Natural killer cell (primary cell): ENCODE results near the gene SATB2. TPM values are rescaled to one million over a fixed set of nuclear protein-coding genes. Genes with fewer than 3 reads are reported as not detected.
A peak's percentile ranks its signal among the peaks of the same experiment; 100 is the strongest.

Source experiments
- ATAC-seq, 3 donors: fragments of 150-1000 bp in 2 of 3; fragments of 200-7000 bp in 1 of 3; cut with Tn5 transposase; 1 replicate in 1 of 3; 2 replicates in 2 of 3; pipeline ENCODE4 v1.10.0; 2021; ENCODE audit warnings: mild to moderate bottlenecking in 2 of 3, moderate library complexity in 2 of 3
- DNase-seq, 2 donors: peaks; one replicate each; pipeline versions ENCODE4 v3.0.0 to v3.0.0-alpha.2; 2013 to 2021; ENCODE audit warnings: mixed read lengths in 1 of 2
- H3K27ac ChIP-seq: one replicate; pipeline ENCODE4 v1.5.1; 2013; ENCODE audit warnings: mild to moderate bottlenecking, low read length
- H3K27me3 ChIP-seq: one replicate; pipeline ENCODE4 v1.6.1; 2013; ENCODE audit warnings: low read length; ENCODE audit not compliant: control insufficient read depth, insufficient read depth
- H3K36me3 ChIP-seq: one replicate; pipeline ENCODE4 v1.6.1; 2013; ENCODE audit warnings: low read length; ENCODE audit not compliant: control insufficient read depth, insufficient read depth
- H3K4me1 ChIP-seq: one replicate; pipeline ENCODE4 v1.6.1; 2013; ENCODE audit warnings: low read length; ENCODE audit not compliant: control insufficient read depth, insufficient read depth
- H3K4me3 ChIP-seq: one replicate; pipeline ENCODE4 v1.5.1; 2013; ENCODE audit warnings: low read length
- H3K9me3 ChIP-seq: one replicate; pipeline ENCODE4 v1.6.1; 2013; ENCODE audit warnings: low read length; ENCODE audit not compliant: control insufficient read depth, insufficient read depth
- H3K27ac Mint-ChIP-seq, 2 donors: one replicate each; pipeline ENCODE4 v1.8.0; 2022; ENCODE audit warnings: mild to moderate bottlenecking in 2 of 2, mixed read lengths in 2 of 2, moderate library complexity in 1 of 2
- H3K27me3 Mint-ChIP-seq, 2 donors: one replicate each; pipeline ENCODE4 v1.8.0; 2022; ENCODE audit warnings: low read depth in 2 of 2, mixed read lengths in 2 of 2
- H3K36me3 Mint-ChIP-seq: one replicate; pipeline ENCODE4 v1.8.0; 2022; ENCODE audit warnings: mixed read lengths
- H3K4me1 Mint-ChIP-seq, 2 donors: one replicate each; pipeline ENCODE4 v1.8.0; 2022; ENCODE audit warnings: mixed read lengths in 2 of 2
- H3K4me3 Mint-ChIP-seq: one replicate; pipeline ENCODE4 v1.8.0; 2022; ENCODE audit warnings: mild to moderate bottlenecking, moderate library complexity, mixed read lengths
- H3K9me3 Mint-ChIP-seq, 2 donors: one replicate each; pipeline ENCODE4 v1.8.0; 2022; ENCODE audit warnings: mixed read lengths in 2 of 2
- CTCF ChIP-seq: fragments of 200-600 bp; IDR thresholded peaks from one replicate; pipeline ENCODE4 v1.8.0; 2022; ENCODE audit warnings: antibody characterized with exemption
- WGBS: methylation state at CpG from one replicate; pipeline ENCODE4 v1.1.7; 2013; ENCODE audit warnings: missing lambda C conversion rate; ENCODE audit not compliant: insufficient coverage; 5-methylcytosine and 5-hydroxymethylcytosine counted together
- intact Hi-C: fragments of 100-400 bp; cut with micrococcal nuclease; formaldehyde crosslinking; loops from one replicate; pipeline ENCODE4 v1.14.2; 2022
- total RNA-seq, 4 donors: library from RNA; stranded (reverse); fragments of 120-200 nt in 1 of 4; gene quantifications; one replicate each; pipeline versions ENCODE4 v1.2.3 to v1.2.4, GENCODE V29; 2013 to 2022

SATB2 gene
- total RNA-seq, 3 donors from 2014 or later (not counting 1 experiment from before 2014, with no cell fraction given): 0.73 to 2.8 (median 0.79) TPM

- peak overlapping the region in 1 of 2 donors; percentile 57 for H3K27ac Mint-ChIP-seq
Observed at GRCh38 chr2:199460101-199460671, 2.4 kb upstream of the SATB2 start.

DNA sequence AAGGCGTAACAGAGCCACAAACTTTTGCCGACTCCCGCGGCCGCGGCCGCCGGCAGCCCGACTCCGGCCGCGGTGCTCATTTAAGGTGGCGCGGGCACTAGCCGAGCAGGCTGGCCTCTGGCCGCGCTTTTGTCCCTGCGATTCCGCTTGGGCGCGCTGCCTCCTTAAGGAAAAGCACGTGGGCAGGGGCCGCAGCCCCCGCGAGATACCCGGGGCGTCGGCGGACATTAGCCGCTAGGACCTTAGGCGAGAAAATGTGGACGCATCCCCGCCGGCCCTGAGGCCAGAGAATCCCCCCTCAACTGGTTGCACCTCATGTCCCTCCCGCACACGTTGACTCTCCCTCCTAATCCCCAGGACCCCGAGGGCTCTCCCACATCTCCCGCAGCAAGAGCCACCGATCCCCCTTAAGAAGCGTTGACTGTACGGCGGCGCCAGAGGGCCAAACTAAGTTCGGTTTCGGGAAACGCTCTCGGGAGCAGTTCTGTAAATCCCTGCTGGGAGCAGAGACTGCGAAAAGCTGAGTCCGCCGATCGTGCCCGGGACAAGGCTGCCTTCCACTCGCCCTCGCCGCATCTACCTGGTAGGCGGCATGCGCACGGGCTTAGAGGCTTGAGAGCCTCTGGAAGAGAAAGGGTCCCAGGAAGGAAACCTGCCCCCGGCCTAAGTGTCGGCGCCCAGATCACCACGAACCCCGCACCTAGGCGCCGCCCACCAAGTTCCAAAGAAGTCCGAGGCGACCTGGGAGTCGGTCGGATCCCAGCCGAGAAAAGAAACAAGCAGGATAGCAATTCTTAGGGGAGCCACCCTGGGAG, 1.8 kb upstream of the SATB2 start:
- H3K4me3 Mint-ChIP-seq: peak overlapping the region; percentile 94
- H3K4me1 Mint-ChIP-seq: peaks cover 7 to 20% of the 10 kb centered on the region in 2 donors
- no peaks in the 10 kb centered on the region for H3K36me3 Mint-ChIP-seq
- Histone ChIP-seq H3K9me3 (peaks cover 7% of the 10 kb centered on the region), H3K27ac (no peak overlapping the region), H3K4me3 (peak overlapping the region; percentile 62), H3K36me3 (no peaks in the 10 kb centered on the region), H3K27me3 (peaks cover 64% of the 10 kb centered on the region), H3K4me1 (peaks cover 52% of the 10 kb centered on the region)
- ATAC-seq (peak; percentile 28 to 55 (median 39)), DNase-seq (peak; percentile 37 to 75)
- H3K27ac Mint-ChIP-seq: peak overlapping the region; percentile 27 to 57
- intact Hi-C loops: loop anchor here (10.0 kb wide), 1 partner anchor 1135 kb away; no protein-coding TSS in a partner anchor
- H3K9me3 Mint-ChIP-seq: no peaks in the 10 kb centered on the region
- WGBS: under 1% methylated on average over 70 of the region's 70 CpGs
- H3K27me3 Mint-ChIP-seq: peaks cover 33 to 42% of the 10 kb centered on the region in 2 donors
- TF ChIP-seq CTCF: no peak

More at GRCh38 chr2:199460101-199460671, 2.4 kb upstream of the SATB2 start:
- no peak for TF ChIP-seq CTCF
- Histone ChIP-seq H3K27ac (no peak overlapping the region), H3K4me1 (peaks cover 52% of the 10 kb centered on the region), H3K36me3 (no peaks in the 10 kb centered on the region), H3K9me3 (peaks cover 7% of the 10 kb centered on the region), H3K4me3 (peak overlapping the region; percentile 62), H3K27me3 (peaks cover 66% of the 10 kb centered on the region)
- Mint-ChIP-seq H3K9me3 (no peaks in the 10 kb centered on the region), H3K27me3 (peaks cover 36 to 43% of the 10 kb centered on the region in 2 donors), H3K4me3 (peak overlapping the region; percentile 94), H3K36me3 (no peaks in the 10 kb centered on the region), H3K4me1 (peaks cover 12 to 24% of the 10 kb centered on the region in 2 donors)
- ATAC-seq (no peak), DNase-seq (peak in 1 of 2 donors; percentile 33)
- intact Hi-C loops: loop anchor here (10.0 kb wide), 1 partner anchor 1135 kb away; no protein-coding TSS in a partner anchor
- 13% methylated on average over 11 of the region's 14 CpGs for WGBS

DNA sequence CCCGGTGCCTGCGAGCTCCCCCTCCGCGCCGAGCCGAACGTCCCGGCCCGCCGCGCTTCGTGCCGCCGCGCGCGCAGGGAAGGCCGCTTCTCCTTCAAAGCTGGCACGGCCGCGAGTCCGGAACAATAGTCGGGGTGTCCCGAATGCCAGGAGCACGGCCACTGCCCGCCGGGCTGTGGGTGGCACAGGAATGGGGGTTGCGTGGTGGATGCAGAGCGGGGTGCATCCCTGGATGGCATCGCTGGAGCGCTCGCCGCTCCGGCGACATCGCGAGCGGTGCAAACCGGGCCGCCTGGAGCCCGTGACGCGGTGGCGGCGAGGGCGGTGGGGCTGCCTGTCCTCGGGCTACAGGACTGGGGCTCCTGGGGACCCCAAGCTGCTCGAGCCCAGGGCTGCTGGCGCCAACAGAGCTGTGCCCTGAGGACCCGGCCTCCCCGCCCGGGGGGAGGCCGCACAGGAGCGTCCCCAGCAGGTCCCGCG, 1.1 kb upstream of the SATB2 start:
- no peaks in the 10 kb centered on the region for H3K9me3 Mint-ChIP-seq

More for the DNA sequence above, 1.1 kb upstream of the SATB2 start:
- ATAC-seq: peak; percentile 14 to 46 (median 40)
- intact Hi-C loops: no loop called here
- Histone ChIP-seq H3K27me3 (peaks cover 66% of the 10 kb centered on the region), H3K27ac (no peak overlapping the region), H3K4me1 (peaks cover 47% of the 10 kb centered on the region), H3K36me3 (no peaks in the 10 kb centered on the region), H3K4me3 (peak overlapping the region; percentile 62), H3K9me3 (peaks cover 7% of the 10 kb centered on the region)
- Mint-ChIP-seq H3K4me1 (peaks cover 7 to 20% of the 10 kb centered on the region in 2 donors), H3K36me3 (no peaks in the 10 kb centered on the region), H3K4me3 (peak overlapping the region; percentile 94), H3K27ac (no peak overlapping the region), H3K27me3 (peaks cover 35 to 46% of the 10 kb centered on the region in 2 donors)
- no peak for TF ChIP-seq CTCF
- DNase-seq: peak in 1 of 2 donors; percentile 47
- WGBS: under 1% methylated on average over 56 of the region's 56 CpGs
